OCI-LY7 (cell line): ENCODE data around the gene KATNA1.

Source experiments
- CTCF ChIP-seq: fragments of 200-600 bp; sonication (generic); conservative IDR thresholded peaks from 2 replicates; pipeline ENCODE4 v1.5.1; 2014; ENCODE audit warnings: mild to moderate bottlenecking, antibody characterized with exemption, low read length, moderate library complexity, mixed read lengths
- EZH2phosphoT487 ChIP-seq: fragments of 200-600 bp; sonication (generic); IDR thresholded peaks from 2 replicates; pipeline ENCODE4 v1.6.1; 2018; ENCODE audit warnings: low read depth, borderline replicate concordance, mild to moderate bottlenecking, mixed run types, antibody characterized with exemption, low read length, moderate library complexity, mixed read lengths

- TF ChIP-seq CTCF, result no peak
- TF ChIP-seq EZH2phosphoT487, result no peak
Measured at GRCh38 chr6:149581349-149581748, 67.2 kb downstream of the KATNA1 start.
